ENCODE data around the gene NEUROD2. TPM values are rescaled to one million over a fixed set of nuclear protein-coding genes. Genes with fewer than 3 reads are reported as not detected.

NEUROD2 gene
- total and polyA plus RNA-seq, 2 of the 13 experiments (the other 11 are each of a cell fraction or from before 2014, with no cell fraction given), result not detected

DNA sequence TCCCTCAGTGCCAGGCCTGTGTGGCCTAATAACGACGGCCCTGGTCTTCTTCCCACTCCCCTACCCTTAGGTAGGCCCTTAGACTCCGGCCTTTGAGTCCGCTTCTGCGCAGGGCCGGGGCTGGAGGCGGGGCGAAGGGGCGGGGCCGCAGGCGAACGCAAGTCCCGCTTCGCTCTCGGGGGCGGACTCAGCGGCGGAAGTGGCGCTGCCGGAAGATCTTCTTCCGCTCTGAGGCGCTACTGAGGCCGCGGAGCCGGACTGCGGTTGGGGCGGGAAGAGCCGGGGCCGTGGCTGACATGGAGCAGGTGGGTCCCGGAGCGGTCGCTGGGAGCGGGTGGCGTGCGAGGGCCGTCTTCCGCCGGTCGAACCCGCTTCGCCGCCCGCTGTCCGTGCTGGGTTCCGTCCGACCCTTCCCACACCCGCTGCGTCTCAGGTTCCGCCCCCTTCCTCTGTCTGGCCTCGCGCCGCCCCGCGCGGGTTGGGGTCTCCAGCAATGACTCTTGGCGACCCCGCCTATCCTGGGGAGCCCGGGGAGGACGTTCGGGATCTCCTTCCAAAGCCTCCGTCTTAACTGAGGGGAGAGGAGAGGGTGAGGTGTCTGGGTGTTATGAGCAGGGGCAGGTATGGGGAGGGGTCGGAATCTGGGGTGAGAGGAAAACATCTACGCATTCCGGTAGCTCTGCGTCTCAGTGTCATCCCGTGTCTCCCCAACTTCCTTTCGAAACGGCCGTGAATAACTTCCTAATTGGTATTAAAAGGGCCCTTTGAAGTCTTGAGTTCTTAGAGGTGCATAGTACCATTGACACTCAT lies 29.4 kb upstream of the NEUROD2 start, which contains the start of gene STARD3 (continued):
- peak; percentile 91 for TF ChIP-seq SPEN (CRISPR knock-in tag; IDR thresholded peaks at IDR 0.05; ENCODE audit: low read depth)
- TF ChIP-seq MXI1 (IDR thresholded peaks at IDR 0.05; ENCODE audit: borderline replicate concordance, low read depth, low read length), result peak; percentile 70; the same call in 1 of the 3 replicates
- TF ChIP-seq EEA1 (CRISPR knock-in tag; IDR thresholded peaks at IDR 0.05; ENCODE audit: borderline replicate concordance), result peak; percentile 50; the same call in 1 of the 2 replicates
- peak; percentile 54; the same call in 1 of the 2 replicates for TF ChIP-seq JUN (CRISPR knock-in tag; IDR thresholded peaks at IDR 0.05)
- TF ChIP-seq, protein P1, sequence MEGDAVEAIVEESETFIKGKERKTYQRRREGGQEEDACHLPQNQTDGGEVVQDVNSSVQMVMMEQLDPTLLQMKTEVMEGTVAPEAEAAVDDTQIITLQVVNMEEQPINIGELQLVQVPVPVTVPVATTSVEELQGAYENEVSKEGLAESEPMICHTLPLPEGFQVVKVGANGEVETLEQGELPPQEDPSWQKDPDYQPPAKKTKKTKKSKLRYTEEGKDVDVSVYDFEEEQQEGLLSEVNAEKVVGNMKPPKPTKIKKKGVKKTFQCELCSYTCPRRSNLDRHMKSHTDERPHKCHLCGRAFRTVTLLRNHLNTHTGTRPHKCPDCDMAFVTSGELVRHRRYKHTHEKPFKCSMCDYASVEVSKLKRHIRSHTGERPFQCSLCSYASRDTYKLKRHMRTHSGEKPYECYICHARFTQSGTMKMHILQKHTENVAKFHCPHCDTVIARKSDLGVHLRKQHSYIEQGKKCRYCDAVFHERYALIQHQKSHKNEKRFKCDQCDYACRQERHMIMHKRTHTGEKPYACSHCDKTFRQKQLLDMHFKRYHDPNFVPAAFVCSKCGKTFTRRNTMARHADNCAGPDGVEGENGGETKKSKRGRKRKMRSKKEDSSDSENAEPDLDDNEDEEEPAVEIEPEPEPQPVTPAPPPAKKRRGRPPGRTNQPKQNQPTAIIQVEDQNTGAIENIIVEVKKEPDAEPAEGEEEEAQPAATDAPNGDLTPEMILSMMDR (CRISPR knock-in tag; IDR thresholded peaks at IDR 0.05), result peak; percentile 66
- no peak for TF ChIP-seq ZNF33B (CRISPR knock-in tag; IDR thresholded peaks at IDR 0.05)
- TF ChIP-seq ZNF552 (CRISPR knock-in tag; IDR thresholded peaks at IDR 0.05; ENCODE audit: borderline replicate concordance), result peak; percentile 76; the same call in 1 of the 2 replicates
- TF ChIP-seq FOXJ3 (CRISPR knock-in tag; IDR thresholded peaks at IDR 0.05; ENCODE audit: borderline replicate concordance), result 0 out of 2 replicates have a peak, but pooled peaks have one; percentile 15
- TF ChIP-seq ZNF468 (CRISPR knock-in tag; IDR thresholded peaks at IDR 0.05), result no peak
- TF ChIP-seq SP2 (CRISPR knock-in tag; IDR thresholded peaks at IDR 0.05), result peak; percentile 74
- no peak for TF ChIP-seq ZNF577 (CRISPR knock-in tag; IDR thresholded peaks at IDR 0.05; ENCODE audit: borderline replicate concordance, low read depth)
- TF ChIP-seq CAMTA2 (CRISPR knock-in tag; IDR thresholded peaks at IDR 0.05; ENCODE audit: borderline replicate concordance), result 0 out of 2 replicates have a peak, but pooled peaks have one; percentile 74
- TF ChIP-seq SMARCE1 (IDR thresholded peaks at IDR 0.05; ENCODE audit: borderline replicate concordance), result no peak
- TF ChIP-seq ZNF274 (CRISPR knock-in tag; IDR thresholded peaks at IDR 0.05), result peak; percentile 74
- TF ChIP-seq, protein P2, sequence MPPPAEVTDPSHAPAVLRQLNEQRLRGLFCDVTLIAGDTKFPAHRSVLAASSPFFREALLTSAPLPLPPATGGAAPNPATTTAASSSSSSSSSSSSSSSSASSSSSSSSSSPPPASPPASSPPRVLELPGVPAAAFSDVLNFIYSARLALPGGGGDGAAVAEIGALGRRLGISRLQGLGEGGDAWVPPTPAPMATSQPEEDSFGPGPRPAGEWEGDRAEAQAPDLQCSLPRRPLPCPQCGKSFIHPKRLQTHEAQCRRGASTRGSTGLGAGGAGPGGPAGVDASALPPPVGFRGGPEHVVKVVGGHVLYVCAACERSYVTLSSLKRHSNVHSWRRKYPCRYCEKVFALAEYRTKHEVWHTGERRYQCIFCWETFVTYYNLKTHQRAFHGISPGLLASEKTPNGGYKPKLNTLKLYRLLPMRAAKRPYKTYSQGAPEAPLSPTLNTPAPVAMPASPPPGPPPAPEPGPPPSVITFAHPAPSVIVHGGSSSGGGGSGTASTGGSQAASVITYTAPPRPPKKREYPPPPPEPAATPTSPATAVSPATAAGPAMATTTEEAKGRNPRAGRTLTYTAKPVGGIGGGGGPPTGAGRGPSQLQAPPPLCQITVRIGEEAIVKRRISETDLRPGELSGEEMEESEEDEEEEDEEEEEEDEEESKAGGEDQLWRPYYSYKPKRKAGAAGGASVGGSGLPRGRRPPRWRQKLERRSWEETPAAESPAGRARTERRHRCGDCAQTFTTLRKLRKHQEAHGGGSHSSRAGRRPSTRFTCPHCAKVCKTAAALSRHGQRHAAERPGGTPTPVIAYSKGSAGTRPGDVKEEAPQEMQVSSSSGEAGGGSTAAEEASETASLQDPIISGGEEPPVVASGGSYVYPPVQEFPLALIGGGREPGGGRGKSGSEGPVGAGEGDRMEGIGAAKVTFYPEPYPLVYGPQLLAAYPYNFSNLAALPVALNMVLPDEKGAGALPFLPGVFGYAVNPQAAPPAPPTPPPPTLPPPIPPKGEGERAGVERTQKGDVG (CRISPR knock-in tag; IDR thresholded peaks at IDR 0.05; ENCODE audit: borderline replicate concordance), result no peak
- 0 out of 2 replicates have a peak, but pooled peaks have one; percentile 10 for TF ChIP-seq SOX13 (IDR thresholded peaks at IDR 0.05)
- peak in 1 of 2 experiments; percentile 55; a peak in 2 of 4 replicates for TF ChIP-seq SOX13 (CRISPR knock-in tag; conservative IDR thresholded peaks at IDR 0.05 in 1 of 2, IDR thresholded peaks at IDR 0.05 in 1 of 2)
- TF ChIP-seq, protein P3, sequence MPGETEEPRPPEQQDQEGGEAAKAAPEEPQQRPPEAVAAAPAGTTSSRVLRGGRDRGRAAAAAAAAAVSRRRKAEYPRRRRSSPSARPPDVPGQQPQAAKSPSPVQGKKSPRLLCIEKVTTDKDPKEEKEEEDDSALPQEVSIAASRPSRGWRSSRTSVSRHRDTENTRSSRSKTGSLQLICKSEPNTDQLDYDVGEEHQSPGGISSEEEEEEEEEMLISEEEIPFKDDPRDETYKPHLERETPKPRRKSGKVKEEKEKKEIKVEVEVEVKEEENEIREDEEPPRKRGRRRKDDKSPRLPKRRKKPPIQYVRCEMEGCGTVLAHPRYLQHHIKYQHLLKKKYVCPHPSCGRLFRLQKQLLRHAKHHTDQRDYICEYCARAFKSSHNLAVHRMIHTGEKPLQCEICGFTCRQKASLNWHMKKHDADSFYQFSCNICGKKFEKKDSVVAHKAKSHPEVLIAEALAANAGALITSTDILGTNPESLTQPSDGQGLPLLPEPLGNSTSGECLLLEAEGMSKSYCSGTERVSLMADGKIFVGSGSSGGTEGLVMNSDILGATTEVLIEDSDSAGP (CRISPR knock-in tag; IDR thresholded peaks at IDR 0.05; ENCODE audit: borderline replicate concordance), result peak; percentile 76; the same call in 1 of the 2 replicates
- TF ChIP-seq SCMH1 (CRISPR knock-in tag; IDR thresholded peaks at IDR 0.05; ENCODE audit: borderline replicate concordance), result no peak
- TF ChIP-seq REXO4 (CRISPR knock-in tag; IDR thresholded peaks at IDR 0.05; ENCODE audit: borderline replicate concordance), result no peak
- no peak for TF ChIP-seq TBP (CRISPR knock-in tag; IDR thresholded peaks at IDR 0.05)
- TF ChIP-seq ZNF234 (CRISPR knock-in tag; conservative IDR thresholded peaks at IDR 0.05), result no peak
- peak; percentile 26; the same call in 1 of the 2 replicates for TF ChIP-seq ZNF564 (CRISPR knock-in tag; IDR thresholded peaks at IDR 0.05)

All from HepG2 (cell line).